Measurements from ENCODE around the gene FBL.
"Not testable (repeated sequence)": the region's sequence is repeated elsewhere in the genome, so short reads cannot be mapped to it uniquely, and the experiment has no call there.

FBL gene

GRCh38 chr19:39817888-39818561, 28.2 kb downstream of the FBL start:
- H3K27ac ChIP-seq (ENCODE audit: low read depth, low read length) = no peak overlapping the region
- H3K4me1 ChIP-seq (ENCODE audit: insufficient read depth, low read length) = peaks cover under 1% of the 10 kb centered on the region
- no peak overlapping the region for H3K9ac ChIP-seq (ENCODE audit: low read length)
- no peaks in the 10 kb centered on the region for H3K36me3 ChIP-seq (ENCODE audit: insufficient read depth, low read length)
- H3K9me3 ChIP-seq (ENCODE audit: low read length) = no peaks in the 10 kb centered on the region
- H3K27me3 ChIP-seq (ENCODE audit: control insufficient read depth in 1 of 2, insufficient read depth in 2 of 2, low read length in 2 of 2) = no peaks in the 10 kb centered on the region
- H3K4me3 ChIP-seq (ENCODE audit: low read depth in 1 of 2, low read length in 2 of 2) = no peak overlapping the region

- H3K36me3 ChIP-seq (ENCODE audit: insufficient read depth, low read length) = no peaks in the 10 kb centered on the region
- H3K4me1 ChIP-seq (ENCODE audit: insufficient read depth, low read length) = no peaks in the 10 kb centered on the region
- H3K9ac ChIP-seq (ENCODE audit: low read length) = no peak overlapping the region
- no peaks in the 10 kb centered on the region for H3K9me3 ChIP-seq (ENCODE audit: low read length)
- H3K27me3 ChIP-seq (ENCODE audit: control insufficient read depth in 1 of 2, insufficient read depth in 2 of 2, low read length in 2 of 2) = no peaks in the 10 kb centered on the region
- H3K4me3 ChIP-seq (ENCODE audit: low read depth in 1 of 2, low read length in 2 of 2) = no peak overlapping the region
- no peak overlapping the region for H3K27ac ChIP-seq (ENCODE audit: low read depth, low read length)
Observed at GRCh38 chr19:39816287-39817048, 29.7 kb downstream of the FBL start.

DNA sequence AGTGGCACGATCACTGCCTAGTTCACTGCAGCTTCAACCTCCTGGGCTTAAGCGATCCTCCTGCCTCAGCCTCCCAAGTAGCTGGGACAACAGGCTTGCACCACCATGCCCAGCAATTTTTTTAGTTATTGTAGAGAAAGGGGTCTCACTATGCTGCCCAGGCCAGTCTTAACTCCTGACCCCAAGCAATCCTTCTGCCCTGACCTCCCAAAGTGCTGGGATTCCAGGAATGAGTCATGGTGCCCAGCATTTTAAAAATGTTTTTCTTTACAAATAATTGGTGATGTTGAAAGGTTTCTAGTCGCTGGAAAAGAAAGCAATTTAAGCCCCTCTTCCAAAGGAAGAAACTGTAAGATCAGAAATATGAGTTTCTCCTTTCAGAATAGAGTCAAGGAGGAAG, 31.6 kb downstream of the FBL start:
- H3K9me3 ChIP-seq (ENCODE audit: low read length) = no peaks in the 10 kb centered on the region
- no peak overlapping the region for H3K27ac ChIP-seq (ENCODE audit: low read depth, low read length)
- H3K36me3 ChIP-seq (ENCODE audit: insufficient read depth, low read length) = no peaks in the 10 kb centered on the region
- H3K4me3 ChIP-seq (ENCODE audit: low read depth in 1 of 2, low read length in 2 of 2) = no peak overlapping the region
- no peaks in the 10 kb centered on the region for H3K4me1 ChIP-seq (ENCODE audit: insufficient read depth, low read length)
- no peaks in the 10 kb centered on the region for H3K27me3 ChIP-seq (ENCODE audit: control insufficient read depth in 1 of 2, insufficient read depth in 2 of 2, low read length in 2 of 2)
- H3K9ac ChIP-seq (ENCODE audit: low read length) = no peak overlapping the region

GRCh38 chr19:39814111-39814510, 32.1 kb downstream of the FBL start:
- not testable (repeated sequence) for H3K36me3 ChIP-seq (ENCODE audit: insufficient read depth, low read length); H3K27ac ChIP-seq (ENCODE audit: low read depth, low read length)

GRCh38 chr19:39813264-39813993, 32.8 kb downstream of the FBL start:
- Histone ChIP-seq H3K4me3 (ENCODE audit: low read depth in 1 of 2, low read length in 2 of 2) (no peak overlapping the region), H3K36me3 (ENCODE audit: insufficient read depth, low read length) (no peaks in the 10 kb centered on the region), H3K9ac (ENCODE audit: low read length) (no peak overlapping the region), H3K27ac (ENCODE audit: low read depth, low read length) (no peak overlapping the region), H3K27me3 (ENCODE audit: control insufficient read depth in 1 of 2, insufficient read depth in 2 of 2, low read length in 2 of 2) (no peaks in the 10 kb centered on the region), H3K9me3 (ENCODE audit: low read length) (no peaks in the 10 kb centered on the region), H3K4me1 (ENCODE audit: insufficient read depth, low read length) (no peaks in the 10 kb centered on the region)

More at GRCh38 chr19:39814111-39814510, 32.1 kb downstream of the FBL start:
- H3K9me3 ChIP-seq (ENCODE audit: low read length); H3K9ac ChIP-seq (ENCODE audit: low read length); H3K4me3 ChIP-seq (ENCODE audit: low read depth in 1 of 2, low read length in 2 of 2); H3K4me1 ChIP-seq (ENCODE audit: insufficient read depth, low read length); H3K27me3 ChIP-seq (ENCODE audit: control insufficient read depth in 1 of 2, insufficient read depth in 2 of 2, low read length in 2 of 2): not testable (repeated sequence)

- H3K4me3 ChIP-seq (ENCODE audit: low read depth in 1 of 2, low read length in 2 of 2) = no peak overlapping the region
- no peaks in the 10 kb centered on the region for H3K36me3 ChIP-seq (ENCODE audit: insufficient read depth, low read length)
- H3K27ac ChIP-seq (ENCODE audit: low read depth, low read length) = no peak overlapping the region
- no peak overlapping the region for H3K9ac ChIP-seq (ENCODE audit: low read length)
- H3K9me3 ChIP-seq (ENCODE audit: low read length) = no peaks in the 10 kb centered on the region
- H3K27me3 ChIP-seq (ENCODE audit: control insufficient read depth in 1 of 2, insufficient read depth in 2 of 2, low read length in 2 of 2) = no peaks in the 10 kb centered on the region
- H3K4me1 ChIP-seq (ENCODE audit: insufficient read depth, low read length) = no peaks in the 10 kb centered on the region
Observed at GRCh38 chr19:39811064-39811463, 35.1 kb downstream of the FBL start.

DNA sequence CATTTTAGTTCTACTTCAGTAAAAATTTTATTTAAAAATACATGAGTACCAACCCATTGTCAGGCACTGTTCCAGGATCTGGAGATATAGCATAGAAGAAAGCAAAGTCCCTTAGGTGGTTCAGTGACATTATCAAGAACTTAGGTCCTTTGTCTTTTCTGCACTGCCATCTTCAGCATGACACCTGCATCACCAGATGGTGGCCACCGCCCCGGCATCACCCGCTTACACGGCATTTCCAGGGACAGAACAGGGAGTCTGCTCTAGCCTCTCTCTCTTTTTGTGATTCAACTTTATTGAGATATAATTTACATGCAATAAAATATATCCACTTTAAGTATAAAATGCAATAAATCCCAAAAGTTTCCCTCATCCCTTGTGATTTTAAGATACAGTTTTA, 35.8 kb downstream of the FBL start:
- Histone ChIP-seq H3K9me3 (ENCODE audit: low read length) (no peaks in the 10 kb centered on the region), H3K27ac (ENCODE audit: low read depth, low read length) (no peak overlapping the region), H3K4me3 (ENCODE audit: low read depth in 1 of 2, low read length in 2 of 2) (no peak overlapping the region), H3K4me1 (ENCODE audit: insufficient read depth, low read length) (no peaks in the 10 kb centered on the region), H3K36me3 (ENCODE audit: insufficient read depth, low read length) (no peaks in the 10 kb centered on the region), H3K9ac (ENCODE audit: low read length) (no peak overlapping the region), H3K27me3 (ENCODE audit: control insufficient read depth in 1 of 2, insufficient read depth in 2 of 2, low read length in 2 of 2) (no peaks in the 10 kb centered on the region)

DNA sequence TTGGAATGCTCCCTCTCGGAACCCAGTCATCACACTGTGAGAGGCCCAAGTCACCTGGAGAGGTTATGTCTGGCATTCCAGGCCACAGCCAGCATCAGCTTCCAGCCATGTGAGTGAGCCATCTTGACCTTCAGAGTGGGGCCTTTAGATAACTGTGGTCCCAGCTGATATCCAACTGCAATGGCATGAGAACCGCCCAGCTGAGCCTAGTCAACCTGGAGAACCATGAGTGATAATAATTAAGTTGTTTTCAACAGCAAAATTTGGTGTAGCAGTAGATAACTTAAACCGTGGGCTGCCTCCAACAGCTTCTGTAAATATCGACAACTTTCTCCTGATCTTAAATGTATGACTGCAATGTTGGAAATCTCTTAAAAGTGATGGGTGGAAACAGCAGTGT, 36.8 kb downstream of the FBL start:
- no peaks in the 10 kb centered on the region for H3K27me3 ChIP-seq (ENCODE audit: control insufficient read depth in 1 of 2, insufficient read depth in 2 of 2, low read length in 2 of 2)
- H3K9me3 ChIP-seq (ENCODE audit: low read length) = no peaks in the 10 kb centered on the region
- H3K4me1 ChIP-seq (ENCODE audit: insufficient read depth, low read length) = no peaks in the 10 kb centered on the region
- H3K27ac ChIP-seq (ENCODE audit: low read depth, low read length) = no peak overlapping the region
- no peak overlapping the region for H3K9ac ChIP-seq (ENCODE audit: low read length)
- H3K36me3 ChIP-seq (ENCODE audit: insufficient read depth, low read length) = no peaks in the 10 kb centered on the region
- no peak overlapping the region for H3K4me3 ChIP-seq (ENCODE audit: low read depth in 1 of 2, low read length in 2 of 2)

DNA sequence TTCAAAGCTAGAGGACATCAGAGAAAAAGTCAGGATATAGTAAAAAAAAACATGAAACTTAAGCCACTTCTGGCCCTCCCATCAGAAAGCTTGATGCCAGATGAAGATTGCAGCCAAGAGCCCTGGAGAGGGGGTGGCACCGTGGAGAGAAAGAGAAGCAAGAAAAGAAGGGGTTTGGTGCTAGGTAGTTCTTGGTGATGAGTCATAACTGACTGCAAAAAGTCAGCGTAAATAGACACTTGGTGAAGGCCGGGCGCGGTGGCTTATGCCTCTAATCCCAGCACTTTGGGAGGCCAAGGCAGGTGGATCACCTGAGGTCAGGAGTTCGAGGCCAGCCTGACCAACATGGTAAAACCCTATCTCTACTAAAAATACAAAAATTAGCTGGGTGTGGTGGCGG, 37.5 kb downstream of the FBL start:
- not testable (repeated sequence) for H3K9ac ChIP-seq (ENCODE audit: low read length); H3K27me3 ChIP-seq (ENCODE audit: control insufficient read depth in 1 of 2, insufficient read depth in 2 of 2, low read length in 2 of 2); H3K36me3 ChIP-seq (ENCODE audit: insufficient read depth, low read length); H3K4me1 ChIP-seq (ENCODE audit: insufficient read depth, low read length); H3K9me3 ChIP-seq (ENCODE audit: low read length); H3K27ac ChIP-seq (ENCODE audit: low read depth, low read length); H3K4me3 ChIP-seq (ENCODE audit: low read depth in 1 of 2, low read length in 2 of 2)

DNA sequence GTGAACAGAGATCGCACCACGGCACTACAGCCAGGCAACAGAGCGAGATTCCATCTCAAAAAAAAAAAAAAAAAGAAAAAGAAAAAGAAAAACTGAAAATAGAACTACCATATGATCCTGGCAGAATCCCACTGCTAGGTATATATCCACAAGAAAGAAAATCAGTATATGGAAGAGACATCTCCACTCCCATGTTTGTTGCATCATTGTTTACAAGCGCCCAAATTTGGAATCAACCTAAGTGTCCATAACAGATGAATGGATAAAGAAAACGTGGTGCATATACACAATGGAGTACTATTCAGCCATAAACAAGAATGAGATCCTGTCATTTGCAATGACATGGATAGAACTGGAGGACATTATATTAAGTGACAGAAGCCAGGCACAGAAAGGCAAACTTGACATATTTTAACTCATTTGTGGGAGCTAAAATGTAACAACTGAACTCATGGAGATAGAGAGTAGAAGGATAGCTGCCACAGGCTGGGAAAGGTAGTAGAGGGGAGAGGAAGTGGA, 38.3 kb downstream of the FBL start:
- Histone ChIP-seq H3K36me3 (ENCODE audit: insufficient read depth, low read length) (no peaks in the 10 kb centered on the region), H3K27me3 (ENCODE audit: control insufficient read depth in 1 of 2, insufficient read depth in 2 of 2, low read length in 2 of 2) (peaks cover 0 to 14% of the 10 kb centered on the region in 2 donors), H3K9me3 (ENCODE audit: low read length) (no peaks in the 10 kb centered on the region), H3K4me3 (ENCODE audit: low read depth in 1 of 2, low read length in 2 of 2) (no peak overlapping the region), H3K9ac (ENCODE audit: low read length) (no peak overlapping the region), H3K4me1 (ENCODE audit: insufficient read depth, low read length) (no peaks in the 10 kb centered on the region), H3K27ac (ENCODE audit: low read depth, low read length) (no peak overlapping the region)

DNA sequence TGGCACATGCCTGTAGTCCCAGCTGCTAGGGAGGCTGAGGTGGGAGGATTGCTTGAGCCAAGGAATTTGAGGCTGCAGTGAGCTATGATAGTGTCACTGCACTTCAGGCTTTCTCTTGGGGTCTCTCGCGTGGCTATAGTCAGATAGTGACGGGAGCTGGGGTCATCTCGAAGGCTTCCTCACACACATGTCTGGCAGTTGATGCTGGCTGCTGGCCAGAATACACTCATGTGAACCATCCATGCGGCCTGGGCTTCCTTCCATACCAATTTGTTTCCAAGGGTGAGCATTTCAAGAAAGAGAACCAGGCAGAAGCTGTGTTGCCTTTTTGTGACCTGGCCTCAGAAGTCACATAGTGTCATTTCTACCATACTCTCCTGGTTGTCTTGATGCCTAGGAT, 41.1 kb downstream of the FBL start:
- peaks cover 0 to 16% of the 10 kb centered on the region in 2 donors for H3K27me3 ChIP-seq (ENCODE audit: control insufficient read depth in 1 of 2, insufficient read depth in 2 of 2, low read length in 2 of 2)
- no peak overlapping the region for H3K4me3 ChIP-seq (ENCODE audit: low read depth in 1 of 2, low read length in 2 of 2)
- H3K9me3 ChIP-seq (ENCODE audit: low read length) = no peaks in the 10 kb centered on the region
- H3K9ac ChIP-seq (ENCODE audit: low read length) = no peak overlapping the region
- H3K27ac ChIP-seq (ENCODE audit: low read depth, low read length) = no peak overlapping the region
- no peaks in the 10 kb centered on the region for H3K36me3 ChIP-seq (ENCODE audit: insufficient read depth, low read length)
- H3K4me1 ChIP-seq (ENCODE audit: insufficient read depth, low read length) = no peaks in the 10 kb centered on the region
